B cell (primary cell): ENCODE measurements around the gene TSN. TPM values are rescaled to one million over a fixed set of nuclear protein-coding genes. Genes with fewer than 3 reads are reported as not detected.

Experiments
- ATAC-seq: fragments of 200-7000 bp; cut with Tn5 transposase; one replicate; pipeline ENCODE4 v1.10.0; 2021; ENCODE audit warnings: low read depth, mild to moderate bottlenecking, moderate number of reproducible peaks, moderate library complexity
- CTCF ChIA-PET: fragments of 350-600 bp; sonication (Branson Sonifier 250); formaldehyde crosslinking; loops from one replicate; lab custom pipeline; 2021; ENCODE audit warnings: antibody characterized with exemption, inconsistent platforms; lab: Charles Lee
- POLR2A ChIA-PET: fragments of 350-600 bp; sonication (Branson Sonifier 250); formaldehyde crosslinking; loops from one replicate; lab custom pipeline; 2021; ENCODE audit warnings: antibody characterized with exemption; lab: Charles Lee
- DNase-seq: peaks from one replicate; pipeline ENCODE4 v3.0.0; 2013
- H2AFZ ChIP-seq: 2 replicates; pipeline ENCODE4 v1.6.1; 2012; ENCODE audit warnings: mild to moderate bottlenecking, low read depth, low read length; ENCODE audit not compliant: insufficient read depth, poor library complexity, severe bottlenecking
- H3K27ac ChIP-seq, 2 donors: 1 replicate in 1 of 2; 2 replicates in 1 of 2; pipeline ENCODE4 v1.5.1; 2012 to 2013; ENCODE audit warnings: low read length in 2 of 2, mild to moderate bottlenecking in 2 of 2, moderate library complexity in 1 of 2
- H3K27me3 ChIP-seq, 4 experiments: fragments of 200-600 bp in 1 of 4; sonication (generic) in 1 of 4; replicated peaks in 1 of 4; 1 replicate in 2 of 4; 2 replicates in 2 of 4; pipeline versions ENCODE4 v1.6.1 to v1.7.0; 2013 to 2016; ENCODE audit warnings: low read length in 3 of 4, mild to moderate bottlenecking in 2 of 4, mixed read lengths in 1 of 4, moderate library complexity in 1 of 4; ENCODE audit not compliant: insufficient read depth in 4 of 4, control insufficient read depth in 3 of 4; ENCODE audit errors: control extremely low read depth in 1 of 4
- H3K36me3 ChIP-seq, 2 experiments: replicated peaks in 1 of 2; 1 replicate in 1 of 2; 2 replicates in 1 of 2; pipeline versions ENCODE4 v1.6.1 to v1.7.1; 2013; ENCODE audit warnings: low read length in 1 of 2; ENCODE audit not compliant: insufficient read depth in 2 of 2, control insufficient read depth in 1 of 2; ENCODE audit errors: control extremely low read depth in 1 of 2, extremely low read depth in 1 of 2
- H3K4me1 ChIP-seq, 2 donors: fragments of 200-600 bp in 1 of 2; sonication (generic) in 1 of 2; 1 replicate in 1 of 2; 2 replicates in 1 of 2; pipeline versions ENCODE4 v1.5.1 to v1.6.1; 2013 to 2017; ENCODE audit warnings: low read length in 2 of 2; ENCODE audit not compliant: control insufficient read depth in 2 of 2, insufficient read depth in 2 of 2
- H3K4me2 ChIP-seq: replicated peaks from 2 replicates; pipeline ENCODE3; 2012; ENCODE audit warnings: mild to moderate bottlenecking, low read depth, low read length; ENCODE audit not compliant: poor library complexity, severe bottlenecking
- H3K4me3 ChIP-seq, 5 experiments: fragments of 200-600 bp in 1 of 5; sonication (generic) in 1 of 5; 1 replicate in 3 of 5; 2 replicates in 2 of 5; pipeline versions ENCODE4 v1.5.1 to v1.7.0; 2011 to 2016; ENCODE audit warnings: low read length in 4 of 5, mild to moderate bottlenecking in 4 of 5, low read depth in 2 of 5, control low read depth in 1 of 5, moderate library complexity in 1 of 5; ENCODE audit not compliant: insufficient read depth in 1 of 5; ENCODE audit errors: control extremely low read depth in 1 of 5, extremely low read depth in 1 of 5
- H3K79me2 ChIP-seq: fragments of 200-600 bp; sonication (generic); one replicate; pipeline ENCODE4 v1.6.0; 2016; ENCODE audit warnings: low read length; ENCODE audit not compliant: control insufficient read depth, insufficient read depth
- H3K9ac ChIP-seq: fragments of 200-600 bp; sonication (generic); 2 replicates; pipeline ENCODE4 v1.6.1; 2017; ENCODE audit warnings: mild to moderate bottlenecking, low read length, moderate library complexity
- H3K9me3 ChIP-seq, 3 donors: one replicate each; pipeline versions ENCODE4 v1.6.1 to v1.7.1; 2013; ENCODE audit warnings: low read length in 2 of 3; ENCODE audit not compliant: control insufficient read depth in 2 of 3, insufficient read depth in 1 of 3; ENCODE audit errors: control extremely low read depth in 1 of 3
- H4K20me1 ChIP-seq: 2 replicates; pipeline ENCODE4 v1.6.0; 2012; ENCODE audit warnings: mild to moderate bottlenecking, low read length; ENCODE audit not compliant: insufficient read depth, control insufficient read depth, poor library complexity, severe bottlenecking
- H3K27ac Mint-ChIP-seq: one replicate; pipeline ENCODE4 v1.8.0; 2021; ENCODE audit warnings: mixed read lengths
- H3K27me3 Mint-ChIP-seq: one replicate; pipeline ENCODE4 v1.8.0; 2021; ENCODE audit warnings: mixed read lengths
- H3K4me1 Mint-ChIP-seq: one replicate; pipeline ENCODE4 v1.8.0; 2021; ENCODE audit warnings: mixed read lengths
- H3K4me3 Mint-ChIP-seq: one replicate; pipeline ENCODE4 v1.8.0; 2021; ENCODE audit warnings: mixed read lengths
- H3K9me3 Mint-ChIP-seq: one replicate; pipeline ENCODE4 v1.8.0; 2022; ENCODE audit warnings: mixed read lengths; ENCODE audit not compliant: insufficient read depth
- EZH2 ChIP-seq: IDR thresholded peaks from 2 replicates; pipeline ENCODE4 v1.6.1; 2012; ENCODE audit warnings: borderline replicate concordance, low read depth, mild to moderate bottlenecking, moderate library complexity, low read length; ENCODE audit not compliant: insufficient read depth, poor library complexity, severe bottlenecking
- WGBS: methylation state at CpG from one replicate; pipeline ENCODE4 v1.1.5; 2013; ENCODE audit warnings: missing lambda C conversion rate; ENCODE audit not compliant: insufficient coverage; 5-methylcytosine and 5-hydroxymethylcytosine counted together
- intact Hi-C: fragments of 100-400 bp; cut with micrococcal nuclease; formaldehyde crosslinking; loops from one replicate; pipeline ENCODE4 v1.10.0; 2022
- polyA plus RNA-seq: library from polyadenylated mRNA; depleted of rRNA; stranded (reverse); fragments of >200 nt; gene quantifications from 2 replicates; pipeline ENCODE4 v1.2.3, GENCODE V29; 2012
- total RNA-seq, 2 donors: library from RNA; stranded (reverse); fragments of 120-200 nt in 1 of 2; gene quantifications; 1 replicate in 1 of 2; 2 replicates in 1 of 2; pipeline versions ENCODE4 v1.2.3 to v1.2.4, GENCODE V29; 2013 to 2022
- TF ChIP-seq, protein P1 (sequence below): fragments of 200-600 bp; IDR thresholded peaks from one replicate; pipeline ENCODE4 v1.8.0; 2022; ENCODE audit warnings: antibody characterized with exemption, mild to moderate bottlenecking

Gene TSN
- total and polyA plus RNA-seq, 2 donors (not counting 1 experiment from before 2014, with no cell fraction given) = 10.8 to 43.4 TPM

DNA sequence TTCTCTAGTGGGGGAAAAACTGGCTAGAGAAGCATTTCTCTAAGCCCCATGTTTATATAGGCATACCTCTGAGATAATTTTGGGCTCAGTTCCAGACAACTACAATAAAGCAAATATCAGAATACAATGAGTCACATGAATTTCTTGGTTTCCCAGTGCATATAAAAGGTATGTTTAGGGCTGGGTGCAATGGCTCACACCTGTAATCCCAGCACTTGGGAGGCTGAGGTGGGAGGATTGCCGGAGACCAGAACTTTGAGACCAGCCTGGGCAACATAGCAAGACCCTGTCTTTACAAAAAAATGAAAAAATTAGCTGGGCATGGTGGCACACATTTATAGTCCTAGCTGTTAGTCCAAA lies 22.2 kb downstream of the TSN start:
- H2AFZ ChIP-seq = no peak overlapping the region
- no peak overlapping the region for H3K4me3 ChIP-seq
- H3K27ac ChIP-seq = no peak overlapping the region
- Mint-ChIP-seq H3K27me3 (no peaks in the 10 kb centered on the region), H3K4me3 (no peak overlapping the region), H3K27ac (no peak overlapping the region), H3K9me3 (no peaks in the 10 kb centered on the region), H3K4me1 (no peaks in the 10 kb centered on the region)
- DNase-seq (no peak), ATAC-seq (no peak)
- H3K4me1 ChIP-seq = no peaks in the 10 kb centered on the region
- intact Hi-C loops = no loop called here
- no CpG with 5 or more reads among the region's 1 CpG for WGBS
- POLR2A ChIA-PET = no interaction called here
- peaks cover 0 to 3% (median 0%) of the 10 kb centered on the region in 4 experiments for H3K27me3 ChIP-seq
- no peak for TF ChIP-seq EZH2
- CTCF ChIA-PET = no interaction called here
- H3K36me3 ChIP-seq = no peaks in the 10 kb centered on the region
- H3K4me2 ChIP-seq = no peak overlapping the region
- H3K9me3 ChIP-seq = no peaks in the 10 kb centered on the region
- no peaks in the 10 kb centered on the region for H3K79me2 ChIP-seq
- H4K20me1 ChIP-seq = no peaks in the 10 kb centered on the region
- H3K9ac ChIP-seq = no peak overlapping the region

DNA sequence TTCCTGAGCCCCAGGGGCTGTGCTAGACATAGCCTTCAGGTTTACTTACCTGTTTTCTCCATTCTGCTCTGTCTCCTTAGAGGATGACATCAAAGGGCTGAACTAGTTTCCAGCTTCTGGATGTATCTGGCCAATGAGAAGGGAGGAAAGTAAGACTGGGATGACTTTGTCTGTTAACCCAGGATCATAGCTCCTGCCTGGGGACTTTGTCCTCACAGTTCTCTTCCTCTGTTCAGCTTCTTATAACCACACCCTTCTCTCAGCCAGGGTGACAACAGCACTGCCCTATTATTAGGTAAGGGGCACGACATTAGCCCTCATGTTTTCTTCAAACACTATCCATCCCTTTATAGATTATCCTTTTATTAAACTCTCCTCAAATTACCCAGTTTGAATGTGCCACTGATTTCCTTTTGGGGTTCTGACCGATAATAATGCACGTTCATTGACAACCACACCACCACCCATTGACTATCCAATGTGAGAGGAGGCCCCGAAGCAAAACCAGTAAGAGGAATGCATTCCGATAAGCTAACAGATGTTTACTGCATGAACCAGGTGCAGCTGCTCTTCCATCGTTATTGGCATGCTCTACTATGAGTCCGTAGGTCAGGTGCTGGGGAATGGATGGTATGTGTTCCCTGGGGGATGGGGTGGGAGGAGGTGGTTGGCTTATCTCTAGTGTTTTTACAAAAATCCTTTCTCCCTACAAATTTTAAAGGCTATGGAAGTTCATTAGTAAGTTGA lies 23.5 kb downstream of the TSN start:
- H3K9me3 Mint-ChIP-seq = no peaks in the 10 kb centered on the region
- intact Hi-C loops = no loop called here

More for the DNA sequence above, 23.5 kb downstream of the TSN start:
- ATAC-seq (no peak), DNase-seq (no peak)
- TF ChIP-seq, protein P1, sequence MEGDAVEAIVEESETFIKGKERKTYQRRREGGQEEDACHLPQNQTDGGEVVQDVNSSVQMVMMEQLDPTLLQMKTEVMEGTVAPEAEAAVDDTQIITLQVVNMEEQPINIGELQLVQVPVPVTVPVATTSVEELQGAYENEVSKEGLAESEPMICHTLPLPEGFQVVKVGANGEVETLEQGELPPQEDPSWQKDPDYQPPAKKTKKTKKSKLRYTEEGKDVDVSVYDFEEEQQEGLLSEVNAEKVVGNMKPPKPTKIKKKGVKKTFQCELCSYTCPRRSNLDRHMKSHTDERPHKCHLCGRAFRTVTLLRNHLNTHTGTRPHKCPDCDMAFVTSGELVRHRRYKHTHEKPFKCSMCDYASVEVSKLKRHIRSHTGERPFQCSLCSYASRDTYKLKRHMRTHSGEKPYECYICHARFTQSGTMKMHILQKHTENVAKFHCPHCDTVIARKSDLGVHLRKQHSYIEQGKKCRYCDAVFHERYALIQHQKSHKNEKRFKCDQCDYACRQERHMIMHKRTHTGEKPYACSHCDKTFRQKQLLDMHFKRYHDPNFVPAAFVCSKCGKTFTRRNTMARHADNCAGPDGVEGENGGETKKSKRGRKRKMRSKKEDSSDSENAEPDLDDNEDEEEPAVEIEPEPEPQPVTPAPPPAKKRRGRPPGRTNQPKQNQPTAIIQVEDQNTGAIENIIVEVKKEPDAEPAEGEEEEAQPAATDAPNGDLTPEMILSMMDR = no peak
- TF ChIP-seq EZH2 = no peak
- no peak overlapping the region for H3K4me3 ChIP-seq
- no peaks in the 10 kb centered on the region for H3K9me3 ChIP-seq
- Mint-ChIP-seq H3K27ac (no peak overlapping the region), H3K4me1 (no peaks in the 10 kb centered on the region), H3K4me3 (no peak overlapping the region), H3K27me3 (no peaks in the 10 kb centered on the region)
- H2AFZ ChIP-seq = no peak overlapping the region
- WGBS = 80% methylated on average over 5 of the region's 7 CpGs
- no peaks in the 10 kb centered on the region for H3K4me1 ChIP-seq
- no peaks in the 10 kb centered on the region for H3K79me2 ChIP-seq
- no peak overlapping the region for H3K4me2 ChIP-seq
- H4K20me1 ChIP-seq = no peaks in the 10 kb centered on the region
- no peak overlapping the region for H3K27ac ChIP-seq
- POLR2A ChIA-PET = no interaction called here
- peaks cover 0 to 3% (median 0%) of the 10 kb centered on the region in 4 experiments for H3K27me3 ChIP-seq
- no peak overlapping the region for H3K9ac ChIP-seq
- H3K36me3 ChIP-seq = no peaks in the 10 kb centered on the region
- CTCF ChIA-PET = no interaction called here
